Left ventricle myocardium inferior (tissue), 1 donor: ENCODE results near the gene ST3GAL3. TPM values are rescaled to one million over a fixed set of nuclear protein-coding genes. Genes with fewer than 3 reads are reported as not detected.

Experiments used
- DNase-seq: peaks from one replicate; pipeline ENCODE4 v3.0.0-alpha.2; 2020
- H3K27ac ChIP-seq: fragments of 200-600 bp; replicated peaks from 2 replicates; pipeline ENCODE4 v1.8.0; 2021
- H3K27me3 ChIP-seq: fragments of 200-600 bp; 2 replicates; pipeline ENCODE4 v1.8.0; 2021; ENCODE audit warnings: low read depth
- H3K36me3 ChIP-seq: fragments of 200-600 bp; 2 replicates; pipeline ENCODE4 v1.8.0; 2021
- H3K4me1 ChIP-seq: fragments of 200-600 bp; 2 replicates; pipeline ENCODE4 v1.8.0; 2021
- H3K4me3 ChIP-seq: fragments of 200-600 bp; 2 replicates; pipeline ENCODE4 v1.8.0; 2021; ENCODE audit warnings: mild to moderate bottlenecking, moderate library complexity
- H3K9me3 ChIP-seq: fragments of 200-600 bp; replicated peaks from 2 replicates; pipeline ENCODE4 v1.8.0; 2021
- intact Hi-C: fragments of 100-400 bp; cut with micrococcal nuclease; formaldehyde crosslinking; loops from one replicate; pipeline ENCODE4 v1.11.0; 2022
- total RNA-seq: library from RNA; stranded (reverse); fragmentation: NEBNext Ultra II Directional; extraction: Animal tissue kit (Norgen Biotek cat#: 25700); gene quantifications from one replicate; pipeline ENCODE4 v1.2.1, GENCODE V29; 2021
- TF ChIP-seq, protein P1 (sequence below): fragments of 200-600 bp; IDR thresholded peaks from 2 replicates; pipeline ENCODE4 v1.8.0; 2021; ENCODE audit warnings: antibody characterized with exemption, mild to moderate bottlenecking, borderline replicate concordance
- donor health status: DM: no; HTN: yes; CAD: no; lungs with severe emphysema.

The ST3GAL3 gene
- total RNA-seq, 1 donor from 2014 or later: 29.9 TPM

GRCh38 chr1:43974443-43975248, 267.3 kb downstream of the ST3GAL3 start, which contains the start of gene ATP6V0B:
Gene ATP6V0B, plus strand, starts transcription at chr1:43974960. Its CDS starts 81 bp downstream, at chr1:43975041.
- peak within 1 kb of the TSS; percentile 93 for H3K27ac ChIP-seq
- H3K4me3 ChIP-seq: peak within 1 kb of the TSS; percentile 93
- H3K4me1 ChIP-seq: peaks cover 68% of the 10 kb centered on the region
- TF ChIP-seq, protein P1, sequence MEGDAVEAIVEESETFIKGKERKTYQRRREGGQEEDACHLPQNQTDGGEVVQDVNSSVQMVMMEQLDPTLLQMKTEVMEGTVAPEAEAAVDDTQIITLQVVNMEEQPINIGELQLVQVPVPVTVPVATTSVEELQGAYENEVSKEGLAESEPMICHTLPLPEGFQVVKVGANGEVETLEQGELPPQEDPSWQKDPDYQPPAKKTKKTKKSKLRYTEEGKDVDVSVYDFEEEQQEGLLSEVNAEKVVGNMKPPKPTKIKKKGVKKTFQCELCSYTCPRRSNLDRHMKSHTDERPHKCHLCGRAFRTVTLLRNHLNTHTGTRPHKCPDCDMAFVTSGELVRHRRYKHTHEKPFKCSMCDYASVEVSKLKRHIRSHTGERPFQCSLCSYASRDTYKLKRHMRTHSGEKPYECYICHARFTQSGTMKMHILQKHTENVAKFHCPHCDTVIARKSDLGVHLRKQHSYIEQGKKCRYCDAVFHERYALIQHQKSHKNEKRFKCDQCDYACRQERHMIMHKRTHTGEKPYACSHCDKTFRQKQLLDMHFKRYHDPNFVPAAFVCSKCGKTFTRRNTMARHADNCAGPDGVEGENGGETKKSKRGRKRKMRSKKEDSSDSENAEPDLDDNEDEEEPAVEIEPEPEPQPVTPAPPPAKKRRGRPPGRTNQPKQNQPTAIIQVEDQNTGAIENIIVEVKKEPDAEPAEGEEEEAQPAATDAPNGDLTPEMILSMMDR: peak; percentile 36
- no peaks in the 10 kb centered on the region for H3K27me3 ChIP-seq
- H3K36me3 ChIP-seq: peaks cover 49% of the 10 kb centered on the region
- intact Hi-C loops: no loop called here
- H3K9me3 ChIP-seq: no peaks in the 10 kb centered on the region
- peak; percentile 98 for DNase-seq

GRCh38 chr1:43975249-43975961, 268.1 kb downstream of the ST3GAL3 start:
- Histone ChIP-seq H3K27me3 (no peaks in the 10 kb centered on the region), H3K36me3 (peaks cover 49% of the 10 kb centered on the region), H3K9me3 (no peaks in the 10 kb centered on the region), H3K27ac (peak overlapping the region; percentile 93), H3K4me1 (peaks cover 70% of the 10 kb centered on the region), H3K4me3 (peak overlapping the region; percentile 93)
- TF ChIP-seq, protein P1: no peak
- intact Hi-C loops: no loop called here
- DNase-seq: peak; percentile 64

DNA sequence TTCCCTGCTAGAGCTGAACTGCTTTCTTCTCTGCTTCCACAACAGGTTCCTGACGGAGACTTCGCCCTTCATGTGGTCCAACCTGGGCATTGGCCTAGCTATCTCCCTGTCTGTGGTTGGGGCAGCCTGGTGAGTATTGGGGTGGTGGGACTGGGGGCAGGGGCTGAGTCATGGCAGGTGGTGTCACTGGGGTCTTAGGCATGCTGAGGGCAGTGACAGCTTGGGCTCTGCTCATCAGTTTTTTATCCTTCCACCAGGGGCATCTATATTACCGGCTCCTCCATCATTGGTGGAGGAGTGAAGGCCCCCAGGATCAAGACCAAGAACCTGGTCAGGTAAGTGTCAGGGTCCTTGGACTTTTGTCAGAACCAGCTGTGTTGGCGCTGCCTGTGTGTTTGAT, 268.7 kb downstream of the ST3GAL3 start:
- Histone ChIP-seq H3K36me3 (peaks cover 47% of the 10 kb centered on the region), H3K4me3 (peak overlapping the region; percentile 93), H3K9me3 (no peaks in the 10 kb centered on the region), H3K27ac (no peak overlapping the region), H3K27me3 (no peaks in the 10 kb centered on the region), H3K4me1 (peaks cover 65% of the 10 kb centered on the region)
- intact Hi-C loops: no loop called here
- DNase-seq: no peak
- TF ChIP-seq, protein P1: no peak

GRCh38 chr1:43976890-43977289, 269.6 kb downstream of the ST3GAL3 start:
- TF ChIP-seq, protein P1: no peak
- Histone ChIP-seq H3K27ac (no peak overlapping the region), H3K4me3 (peak overlapping the region; percentile 93)

DNA sequence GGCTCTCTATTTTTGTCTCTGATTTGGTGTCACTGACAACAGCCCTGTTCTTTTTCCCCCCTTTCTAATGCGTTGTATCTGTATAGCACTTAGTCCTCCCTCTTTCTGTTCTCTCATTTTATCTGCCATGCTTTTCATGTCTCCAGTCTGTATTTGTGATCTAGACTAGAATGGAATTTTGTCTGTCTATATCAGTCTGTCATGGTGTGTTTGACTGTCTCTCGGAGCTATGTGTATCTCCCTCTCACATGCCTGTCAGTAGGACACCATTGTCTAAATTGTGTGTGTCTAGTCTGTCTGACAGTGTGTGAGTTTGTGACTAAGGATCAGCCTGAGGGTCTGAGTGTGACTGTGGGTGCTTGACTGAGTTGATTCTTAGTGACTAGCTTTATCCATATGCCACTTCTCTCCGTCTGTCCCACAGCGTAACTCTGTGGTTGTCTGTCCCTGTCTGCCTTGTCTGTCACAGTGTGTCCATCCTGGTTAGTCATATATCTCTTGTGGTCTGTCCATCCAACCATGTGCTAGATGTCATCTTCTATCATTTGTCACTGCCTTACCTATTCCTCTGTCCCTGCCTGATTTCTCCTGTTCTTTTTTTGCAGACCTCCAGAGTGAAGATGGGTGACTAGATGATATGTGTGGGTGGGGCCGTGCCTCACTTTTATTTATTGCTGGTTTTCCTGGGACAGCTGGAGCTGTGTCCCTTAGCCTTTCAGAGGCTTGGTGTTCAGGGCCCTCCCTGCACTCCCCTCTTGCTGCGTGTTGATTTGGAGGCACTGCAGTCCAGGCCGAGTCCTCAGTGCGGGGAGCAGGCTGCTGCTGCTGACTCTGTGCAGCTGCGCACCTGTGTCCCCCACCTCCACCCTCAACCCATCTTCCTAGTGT, 270.3 kb downstream of the ST3GAL3 start:
- Histone ChIP-seq H3K27me3 (no peaks in the 10 kb centered on the region), H3K4me3 (peak overlapping the region; percentile 93), H3K4me1 (peaks cover 63% of the 10 kb centered on the region), H3K36me3 (peaks cover 35% of the 10 kb centered on the region), H3K27ac (no peak overlapping the region), H3K9me3 (no peaks in the 10 kb centered on the region)
- intact Hi-C loops: no loop called here
- TF ChIP-seq, protein P1: no peak
- no peak for DNase-seq

More at GRCh38 chr1:43976890-43977289, 269.6 kb downstream of the ST3GAL3 start:
- Histone ChIP-seq H3K27me3 (no peaks in the 10 kb centered on the region), H3K36me3 (peaks cover 40% of the 10 kb centered on the region), H3K9me3 (no peaks in the 10 kb centered on the region), H3K4me1 (peaks cover 63% of the 10 kb centered on the region)
- intact Hi-C loops: no loop called here
- DNase-seq: no peak
